T-cell (primary cell): ENCODE measurements around the gene CDK6. TPM values are rescaled to one million over a fixed set of nuclear protein-coding genes. Genes with fewer than 3 reads are reported as not detected.
A peak's percentile ranks its signal among the peaks of the same experiment; 100 is the strongest.

Experiments used
- ATAC-seq, 4 experiments: fragments of 200-7000 bp in 3 of 4; fragments of 150-1000 bp in 1 of 4; cut with Tn5 transposase; replicated peaks in 1 of 4; 1 replicate in 3 of 4; 2 replicates in 1 of 4; pipeline ENCODE4 v1.10.0; 2021; ENCODE audit warnings: moderate library complexity in 3 of 4, mild to moderate bottlenecking in 2 of 4, moderate number of reproducible peaks in 1 of 4
- CTCF ChIA-PET, 2 donors: fragments of 300-600 bp; sonication (Branson Sonifier 250); formaldehyde crosslinking; loops; one replicate each; lab custom pipeline; 2022; ENCODE audit warnings: antibody characterized with exemption in 2 of 2; lab: Charles Lee
- POLR2A ChIA-PET, 2 donors: fragments of 300-600 bp; sonication (Branson Sonifier 250); formaldehyde crosslinking; loops; one replicate each; lab custom pipeline; 2022; ENCODE audit warnings: antibody characterized with exemption in 2 of 2; lab: Charles Lee
- DNase-seq, 35 experiments: peaks; one replicate each; pipeline versions ENCODE4 v3.0.0 to v3.0.0-alpha.2; 2013 to 2023
- H3K27ac ChIP-seq: one replicate; pipeline ENCODE4 v1.5.1; 2013; ENCODE audit warnings: low read length
- H3K27me3 ChIP-seq, 2 experiments: replicated peaks in 1 of 2; 1 replicate in 1 of 2; 2 replicates in 1 of 2; pipeline versions ENCODE4 v1.6.1 to v1.7.0; 2013; ENCODE audit warnings: low read length in 1 of 2, mixed read lengths in 1 of 2; ENCODE audit not compliant: control insufficient read depth in 2 of 2, insufficient read depth in 2 of 2; ENCODE audit errors: extremely low read depth in 1 of 2
- H3K36me3 ChIP-seq, 2 donors: 1 replicate in 1 of 2; 2 replicates in 1 of 2; pipeline versions ENCODE4 v1.6.1 to v1.7.0; 2013; ENCODE audit warnings: low read length in 1 of 2; ENCODE audit not compliant: control insufficient read depth in 2 of 2, insufficient read depth in 1 of 2; ENCODE audit errors: extremely low read depth in 1 of 2
- H3K4me1 ChIP-seq, 2 experiments: 1 replicate in 1 of 2; 2 replicates in 1 of 2; pipeline versions ENCODE4 v1.6.1 to v1.7.0; 2013; ENCODE audit warnings: low read length in 2 of 2, mixed read lengths in 1 of 2; ENCODE audit not compliant: insufficient read depth in 2 of 2, control insufficient read depth in 1 of 2; ENCODE audit errors: extremely low read depth in 1 of 2
- H3K4me3 ChIP-seq, 2 donors: 1 replicate in 1 of 2; 2 replicates in 1 of 2; pipeline versions ENCODE4 v1.5.1 to v1.7.0; 2013; ENCODE audit warnings: mild to moderate bottlenecking in 2 of 2, low read length in 1 of 2, moderate library complexity in 1 of 2; ENCODE audit not compliant: control insufficient read depth in 1 of 2; ENCODE audit errors: extremely low read depth in 1 of 2
- H3K9me3 ChIP-seq: 2 replicates; pipeline ENCODE4 v1.7.0; 2013
- H3K27ac Mint-ChIP-seq, 2 donors: one replicate each; pipeline ENCODE4 v1.8.0; 2020 to 2021; ENCODE audit warnings: mild to moderate bottlenecking in 2 of 2, mixed read lengths in 2 of 2
- H3K27me3 Mint-ChIP-seq, 2 donors: one replicate each; pipeline ENCODE4 v1.8.0; 2021 to 2022; ENCODE audit warnings: mixed read lengths in 2 of 2
- H3K36me3 Mint-ChIP-seq: one replicate; pipeline ENCODE4 v1.8.0; 2021; ENCODE audit warnings: mixed read lengths
- H3K4me1 Mint-ChIP-seq, 3 donors: one replicate each; pipeline ENCODE4 v1.8.0; 2020 to 2022; ENCODE audit warnings: mixed read lengths in 3 of 3, mild to moderate bottlenecking in 1 of 3
- H3K4me3 Mint-ChIP-seq, 3 donors: one replicate each; pipeline ENCODE4 v1.8.0; 2020 to 2022; ENCODE audit warnings: mild to moderate bottlenecking in 3 of 3, mixed read lengths in 3 of 3, moderate library complexity in 3 of 3
- H3K9me3 Mint-ChIP-seq, 3 donors: one replicate each; pipeline ENCODE4 v1.8.0; 2020 to 2022; ENCODE audit warnings: mixed read lengths in 3 of 3
- WGBS: methylation state at CpG from one replicate; pipeline ENCODE4 v1.1.5; 2013; ENCODE audit warnings: missing lambda C conversion rate; ENCODE audit not compliant: insufficient coverage; 5-methylcytosine and 5-hydroxymethylcytosine counted together
- total RNA-seq, 35 experiments: library from RNA in 6 of 35; stranded (reverse) in 6 of 35; fragments of 120-200 nt in 1 of 35; gene quantifications; one replicate each; pipeline versions ENCODE4 v1.2.1 to v1.2.4 and lab custom pipeline; 2013 to 2026

CDK6 gene
- total RNA-seq, 5 donors from 2014 or later (not counting 1 experiment from before 2014, with no cell fraction given), result 29.8 to 107 (median 43.9) TPM

GRCh38 chr7:92820191-92820590 is 16.2 kb downstream of the CDK6 start:
- no peak overlapping the region for H3K27ac Mint-ChIP-seq
- no peaks in the 10 kb centered on the region for H3K9me3 ChIP-seq
- ATAC-seq (no peak), DNase-seq (no peak)
- WGBS, result no CpG with 5 or more reads among the region's 3 CpGs
- ChIA-PET POLR2A (no interaction called here), CTCF (interaction anchor here (0.6 to 1.5 kb wide), 3 partner anchors 13 to 1569 kb away, joined by 3 to 15 read pairs (median 4); no protein-coding TSS in a partner anchor)
- H3K27me3 Mint-ChIP-seq, result no peaks in the 10 kb centered on the region
- peaks cover 38% of the 10 kb centered on the region for H3K36me3 Mint-ChIP-seq
- H3K27me3 ChIP-seq, result no peaks in the 10 kb centered on the region
- H3K4me3 ChIP-seq, result no peak overlapping the region
- peaks cover 17 to 24% (median 19%) of the 10 kb centered on the region in 3 donors for H3K9me3 Mint-ChIP-seq
- H3K36me3 ChIP-seq, result no peaks in the 10 kb centered on the region
- H3K27ac ChIP-seq, result no peak overlapping the region
- H3K4me3 Mint-ChIP-seq, result peak overlapping the region in 1 of 3 donors; percentile 26
- H3K4me1 Mint-ChIP-seq, result peaks cover 41 to 69% (median 65%) of the 10 kb centered on the region in 3 donors
- peaks cover 3 to 4% of the 10 kb centered on the region in 2 experiments for H3K4me1 ChIP-seq

GRCh38 chr7:92817398-92817797 is 19.0 kb downstream of the CDK6 start:
- peaks cover 29% of the 10 kb centered on the region for H3K36me3 Mint-ChIP-seq
- no peak for ATAC-seq
- H3K4me1 Mint-ChIP-seq, result peaks cover 45 to 71% (median 69%) of the 10 kb centered on the region in 3 donors
- no peaks in the 10 kb centered on the region for H3K27me3 Mint-ChIP-seq
- Histone ChIP-seq H3K36me3 (no peaks in the 10 kb centered on the region), H3K4me1 (peaks cover 6 to 20% of the 10 kb centered on the region in 2 experiments), H3K27me3 (no peaks in the 10 kb centered on the region), H3K9me3 (no peaks in the 10 kb centered on the region), H3K27ac (no peak overlapping the region), H3K4me3 (no peak overlapping the region)
- ChIA-PET CTCF (interaction anchor here (1.0 to 1.9 kb wide), 2 partner anchors 15 kb away, joined by 3 to 7 read pairs; no protein-coding TSS in a partner anchor), POLR2A (interaction anchor here in 1 of 2 donors (0.6 kb wide), 2 partner anchors 170 to 238 kb away, joined by 3 to 11 read pairs; no protein-coding TSS in a partner anchor)
- DNase-seq, result no peak
- no peak overlapping the region for H3K27ac Mint-ChIP-seq
- H3K4me3 Mint-ChIP-seq, result no peak overlapping the region
- H3K9me3 Mint-ChIP-seq, result peaks cover 17 to 26% (median 19%) of the 10 kb centered on the region in 3 donors

- no peaks in the 10 kb centered on the region for H3K27me3 Mint-ChIP-seq
- ChIA-PET CTCF (interaction anchor here in 1 of 2 donors (1.7 kb wide), 1 partner anchor 17 kb away, joined by 5 read pairs; no protein-coding TSS in a partner anchor), POLR2A (interaction anchor here (0.6 to 1.2 kb wide), 2 partner anchors 11 to 260 kb away, joined by 3 to 4 read pairs; no protein-coding TSS in a partner anchor)
- ATAC-seq (no peak), DNase-seq (no peak)
- peaks cover 17 to 26% (median 19%) of the 10 kb centered on the region in 3 donors for H3K9me3 Mint-ChIP-seq
- Histone ChIP-seq H3K9me3 (no peaks in the 10 kb centered on the region), H3K27ac (no peak overlapping the region), H3K36me3 (no peaks in the 10 kb centered on the region), H3K4me3 (no peak overlapping the region), H3K27me3 (no peaks in the 10 kb centered on the region), H3K4me1 (peaks cover 8 to 20% of the 10 kb centered on the region in 2 experiments)
- H3K4me3 Mint-ChIP-seq, result no peak overlapping the region
- H3K36me3 Mint-ChIP-seq, result peaks cover 33% of the 10 kb centered on the region
- H3K27ac Mint-ChIP-seq, result peak overlapping the region in 1 of 2 donors; percentile 60
- peaks cover 47 to 74% (median 71%) of the 10 kb centered on the region in 3 donors for H3K4me1 Mint-ChIP-seq
Measured at GRCh38 chr7:92815412-92815811, 21.0 kb downstream of the CDK6 start.

GRCh38 chr7:92813390-92814024 is 22.9 kb downstream of the CDK6 start:
- Mint-ChIP-seq H3K4me3 (peak overlapping the region; percentile 43 to 70 (median 49)), H3K4me1 (peaks cover 50 to 71% (median 66%) of the 10 kb centered on the region in 3 donors), H3K9me3 (peaks cover 9 to 11% (median 9%) of the 10 kb centered on the region in 3 donors), H3K27me3 (no peaks in the 10 kb centered on the region), H3K36me3 (peaks cover 18% of the 10 kb centered on the region), H3K27ac (peak overlapping the region; percentile 68 to 79)
- peaks cover 13 to 23% of the 10 kb centered on the region in 2 experiments for H3K4me1 ChIP-seq
- CTCF ChIA-PET, result interaction anchor here in 1 of 2 donors (0.5 to 2.6 kb wide), 4 partner anchors 10 to 25 kb away, joined by 3 to 14 read pairs (median 6); no protein-coding TSS in a partner anchor
- no CpG with 5 or more reads among the region's 4 CpGs for WGBS
- peak in 1 of 35 experiments; percentile 47 for DNase-seq
- H3K4me3 ChIP-seq, result no peak overlapping the region
- H3K27ac ChIP-seq, result peak overlapping the region; percentile 20
- no peaks in the 10 kb centered on the region for H3K27me3 ChIP-seq
- H3K36me3 ChIP-seq, result no peaks in the 10 kb centered on the region
- ATAC-seq, result peak; percentile 69 to 87 (median 74)
- POLR2A ChIA-PET, result no interaction called here
- H3K9me3 ChIP-seq, result no peaks in the 10 kb centered on the region

- peaks cover 20% of the 10 kb centered on the region for H3K36me3 Mint-ChIP-seq
- peak overlapping the region in 1 of 2 donors; percentile 65 for H3K27ac Mint-ChIP-seq
- H3K4me3 Mint-ChIP-seq, result peak overlapping the region in 1 of 3 donors; percentile 10
- no peaks in the 10 kb centered on the region for H3K9me3 ChIP-seq
- no peak overlapping the region for H3K4me3 ChIP-seq
- peaks cover 13 to 23% of the 10 kb centered on the region in 2 experiments for H3K4me1 ChIP-seq
- WGBS, result 76% methylated on average over 4 of the region's 6 CpGs
- H3K27ac ChIP-seq, result no peak overlapping the region
- POLR2A ChIA-PET, result no interaction called here
- ATAC-seq (no peak), DNase-seq (no peak)
- no peaks in the 10 kb centered on the region for H3K27me3 Mint-ChIP-seq
- no peaks in the 10 kb centered on the region for H3K27me3 ChIP-seq
- H3K4me1 Mint-ChIP-seq, result peaks cover 47 to 71% (median 56%) of the 10 kb centered on the region in 3 donors
- H3K36me3 ChIP-seq, result no peaks in the 10 kb centered on the region
- CTCF ChIA-PET, result interaction anchor here in 1 of 2 donors (1.1 to 1.8 kb wide), 2 partner anchors 22 to 48 kb away, joined by 3 to 5 read pairs; no protein-coding TSS in a partner anchor
- peaks cover 9 to 11% (median 9%) of the 10 kb centered on the region in 3 donors for H3K9me3 Mint-ChIP-seq
Measured at GRCh38 chr7:92811158-92811557, 25.2 kb downstream of the CDK6 start.
